ENCODE results near the gene PTPRA.
"Not testable (repeated sequence)": the region's sequence is repeated elsewhere in the genome, so short reads cannot be mapped to it uniquely, and the experiment has no call there.

Gene PTPRA

DNA sequence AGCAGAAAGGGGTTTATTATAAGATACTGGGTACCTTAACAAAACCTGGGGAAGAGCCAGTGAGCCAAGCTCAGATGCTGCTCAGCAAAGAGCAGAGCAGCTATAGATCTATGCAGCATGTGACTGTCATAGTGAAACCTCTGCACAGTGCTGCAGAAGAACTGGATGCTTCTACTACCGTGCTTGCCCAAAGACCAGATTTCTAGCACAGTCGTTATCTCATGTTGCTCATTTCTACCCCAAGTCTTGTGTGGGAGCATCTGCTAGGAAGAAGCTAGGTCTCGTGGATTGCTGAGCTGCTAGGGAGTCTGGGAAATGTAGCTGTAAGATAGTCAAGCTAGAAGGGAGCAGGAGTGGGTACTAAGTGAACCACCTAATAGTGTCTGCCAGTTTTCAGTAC is 138.5 kb downstream of the PTPRA start:
- peaks cover 58% of the 10 kb centered on the region for H3K36me3 Mint-ChIP-seq (ENCODE audit: insufficient read depth)
- DNase-seq, result no peak

GRCh38 chr20:3013771-3014170 is 140.5 kb downstream of the PTPRA start:
- H3K27ac Mint-ChIP-seq, result no peak overlapping the region
- H3K9me3 Mint-ChIP-seq, result no peaks in the 10 kb centered on the region
- H3K4me3 Mint-ChIP-seq, result no peak overlapping the region
- ATAC-seq (replicated peaks) (no peak), DNase-seq (no peak)
- no peaks in the 10 kb centered on the region for H3K4me1 Mint-ChIP-seq (ENCODE audit: low read depth in 2 of 2)
- H3K36me3 Mint-ChIP-seq (ENCODE audit: insufficient read depth), result peaks cover 46% of the 10 kb centered on the region
- H3K27me3 Mint-ChIP-seq, result no peaks in the 10 kb centered on the region

More for the DNA sequence above, 138.5 kb downstream of the PTPRA start:
- H3K4me3 Mint-ChIP-seq, result no peak overlapping the region
- no peaks in the 10 kb centered on the region for H3K9me3 Mint-ChIP-seq
- ATAC-seq (replicated peaks), result no peak
- H3K27me3 Mint-ChIP-seq, result no peaks in the 10 kb centered on the region
- peak overlapping the region in 1 of 2 donors; percentile 0 for H3K27ac Mint-ChIP-seq
- no peaks in the 10 kb centered on the region for H3K4me1 Mint-ChIP-seq (ENCODE audit: low read depth in 2 of 2)

- no peak overlapping the region for H3K4me3 Mint-ChIP-seq
- ATAC-seq (replicated peaks) (no peak), DNase-seq (no peak)
- H3K36me3 Mint-ChIP-seq (ENCODE audit: insufficient read depth), result peaks cover 42% of the 10 kb centered on the region
- H3K4me1 Mint-ChIP-seq (ENCODE audit: low read depth in 2 of 2), result no peaks in the 10 kb centered on the region
- H3K27me3 Mint-ChIP-seq, result no peaks in the 10 kb centered on the region
- no peak overlapping the region for H3K27ac Mint-ChIP-seq
- no peaks in the 10 kb centered on the region for H3K9me3 Mint-ChIP-seq
Measured at GRCh38 chr20:3014179-3014578, 140.9 kb downstream of the PTPRA start.

GRCh38 chr20:3014662-3015061 is 141.4 kb downstream of the PTPRA start:
- DNase-seq (no peak), ATAC-seq (replicated peaks) (no peak)
- peaks cover 42% of the 10 kb centered on the region for H3K36me3 Mint-ChIP-seq (ENCODE audit: insufficient read depth)
- no peaks in the 10 kb centered on the region for H3K9me3 Mint-ChIP-seq
- H3K27ac Mint-ChIP-seq, result peak overlapping the region in 1 of 2 donors; percentile 57
- H3K4me1 Mint-ChIP-seq (ENCODE audit: low read depth in 2 of 2), result no peaks in the 10 kb centered on the region
- H3K27me3 Mint-ChIP-seq, result no peaks in the 10 kb centered on the region
- H3K4me3 Mint-ChIP-seq, result no peak overlapping the region

DNA sequence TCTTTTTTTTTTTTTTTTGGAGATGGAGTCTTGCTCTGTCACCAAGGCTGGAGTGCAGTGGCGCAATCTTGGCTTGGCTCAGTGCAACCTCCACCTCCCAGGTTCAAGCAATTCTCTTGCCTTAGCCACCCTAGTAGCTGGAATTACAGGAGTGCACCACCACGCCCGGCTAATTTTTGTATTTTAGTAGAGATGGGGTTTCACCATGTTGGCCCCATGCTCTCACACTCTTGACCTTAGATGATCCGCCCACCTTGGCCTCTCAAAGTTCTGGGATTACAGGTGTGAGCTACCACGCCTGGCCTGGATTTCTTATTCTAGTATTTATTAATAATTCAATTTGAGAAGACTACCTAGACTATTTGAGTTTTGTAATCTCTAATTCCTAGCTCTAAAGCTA is 142.0 kb downstream of the PTPRA start:
- H3K9me3 Mint-ChIP-seq; DNase-seq; H3K4me3 Mint-ChIP-seq; H3K4me1 Mint-ChIP-seq (ENCODE audit: low read depth in 2 of 2); ATAC-seq (replicated peaks); H3K27me3 Mint-ChIP-seq: not testable (repeated sequence)
- Mint-ChIP-seq H3K27ac (peak overlapping the region in 1 of 2 donors; percentile 57), H3K36me3 (ENCODE audit: insufficient read depth) (peaks cover 42% of the 10 kb centered on the region)

- Mint-ChIP-seq H3K36me3 (ENCODE audit: insufficient read depth) (peaks cover 66% of the 10 kb centered on the region), H3K27ac (peak overlapping the region in 1 of 2 donors; percentile 63), H3K27me3 (no peaks in the 10 kb centered on the region), H3K4me3 (no peak overlapping the region), H3K9me3 (no peaks in the 10 kb centered on the region), H3K4me1 (ENCODE audit: low read depth in 2 of 2) (no peaks in the 10 kb centered on the region)
- no peak for ATAC-seq (replicated peaks)
- DNase-seq, result no peak
Measured at GRCh38 chr20:3021327-3021726, 148.0 kb downstream of the PTPRA start.

DNA sequence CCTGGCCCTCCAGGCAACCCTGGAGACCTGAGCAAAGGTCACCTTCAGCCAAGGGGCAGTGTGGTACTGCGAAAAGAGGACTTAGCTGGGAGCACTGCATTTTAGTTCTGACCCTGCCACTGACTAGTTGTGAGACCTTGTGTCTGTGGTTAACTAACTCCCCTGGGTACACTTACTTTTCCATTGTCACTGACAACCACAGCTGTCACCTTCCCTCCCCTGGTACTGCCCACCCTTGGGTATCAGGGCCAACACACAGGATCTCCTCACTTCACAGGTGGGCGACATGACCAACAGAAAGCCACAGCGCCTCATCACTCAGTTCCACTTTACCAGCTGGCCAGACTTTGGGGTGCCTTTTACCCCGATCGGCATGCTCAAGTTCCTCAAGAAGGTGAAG is 148.5 kb downstream of the PTPRA start:
- H3K36me3 Mint-ChIP-seq (ENCODE audit: insufficient read depth), result peaks cover 64% of the 10 kb centered on the region
- H3K27ac Mint-ChIP-seq, result peak overlapping the region in 1 of 2 donors; percentile 63
- no peak for ATAC-seq (replicated peaks)

DNA sequence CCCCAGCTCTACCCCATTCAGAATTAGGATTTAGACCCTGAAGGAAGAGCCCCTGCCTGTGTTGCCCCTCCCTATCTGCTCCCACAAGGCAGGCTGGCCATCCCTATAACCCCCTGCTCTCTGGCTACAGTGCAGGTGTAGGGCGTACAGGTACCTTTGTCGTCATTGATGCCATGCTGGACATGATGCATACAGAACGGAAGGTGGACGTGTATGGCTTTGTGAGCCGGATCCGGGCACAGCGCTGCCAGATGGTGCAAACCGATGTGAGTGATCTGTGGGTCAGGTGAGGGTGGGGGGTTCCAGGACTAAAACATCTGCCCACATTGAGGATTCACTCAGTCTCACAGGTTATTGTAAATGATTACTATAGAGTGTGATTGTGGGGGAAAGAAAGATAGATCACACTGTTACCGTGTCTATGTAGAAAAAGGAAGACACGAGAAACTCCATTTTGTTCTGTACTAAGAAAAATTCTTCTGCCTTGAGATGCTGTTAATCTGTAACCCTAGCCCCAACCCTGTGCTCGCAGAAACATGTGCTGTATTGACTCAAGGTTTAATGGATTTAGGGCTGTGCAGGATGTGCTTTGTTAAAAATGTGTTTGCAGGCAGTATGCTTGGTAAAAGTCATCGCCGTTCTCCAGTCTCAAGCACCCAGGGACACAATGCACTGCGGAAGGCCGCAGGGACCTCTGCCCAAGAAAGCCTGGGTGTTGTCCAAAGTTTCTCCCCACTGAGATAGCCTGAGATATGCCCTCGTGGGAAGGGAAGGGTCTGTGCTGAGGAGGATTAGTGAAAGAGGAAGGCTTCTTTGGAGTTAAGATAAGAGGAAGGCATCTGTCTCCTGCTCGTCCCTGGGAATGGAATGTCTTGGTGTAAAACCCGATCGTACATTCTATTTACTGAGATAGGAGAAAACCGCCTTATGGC is 149.5 kb downstream of the PTPRA start:
- Mint-ChIP-seq H3K36me3 (ENCODE audit: insufficient read depth) (peaks cover 62% of the 10 kb centered on the region), H3K27ac (peak overlapping the region in 1 of 2 donors; percentile 75)
- not testable (repeated sequence) for H3K4me1 Mint-ChIP-seq (ENCODE audit: low read depth in 2 of 2); H3K27me3 Mint-ChIP-seq; H3K4me3 Mint-ChIP-seq; DNase-seq; ATAC-seq (replicated peaks); H3K9me3 Mint-ChIP-seq

More for the DNA sequence above, 148.5 kb downstream of the PTPRA start:
- Mint-ChIP-seq H3K27me3 (no peaks in the 10 kb centered on the region), H3K4me3 (no peak overlapping the region), H3K9me3 (no peaks in the 10 kb centered on the region), H3K4me1 (ENCODE audit: low read depth in 2 of 2) (no peaks in the 10 kb centered on the region)
- no peak for DNase-seq

DNA sequence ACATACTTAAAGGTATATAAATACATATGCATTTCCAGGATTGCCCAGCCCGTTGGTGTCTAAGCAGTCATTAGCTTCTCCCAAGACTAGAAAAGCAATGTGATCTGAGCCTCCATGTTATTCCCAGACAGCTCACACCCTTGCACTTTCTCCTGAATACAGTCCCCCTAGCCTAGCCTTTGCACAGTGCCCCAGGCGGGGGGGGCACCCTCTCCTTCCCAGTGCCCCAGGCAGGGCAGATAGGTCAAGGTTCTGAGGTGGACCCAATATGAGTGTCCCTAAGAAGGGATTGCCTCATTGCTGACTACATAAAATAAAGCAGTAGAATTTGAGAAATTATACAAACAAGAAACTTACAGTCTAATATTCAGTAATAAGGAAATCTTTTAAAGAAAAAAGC is 154.7 kb downstream of the PTPRA start:
- DNase-seq (no peak), ATAC-seq (replicated peaks) (no peak)
- Mint-ChIP-seq H3K27ac (peak overlapping the region in 1 of 2 donors; percentile 3), H3K4me3 (no peak overlapping the region), H3K9me3 (no peaks in the 10 kb centered on the region), H3K4me1 (ENCODE audit: low read depth in 2 of 2) (peaks cover 0 to 1% of the 10 kb centered on the region in 2 donors), H3K36me3 (ENCODE audit: insufficient read depth) (peaks cover 29% of the 10 kb centered on the region), H3K27me3 (no peaks in the 10 kb centered on the region)

GRCh38 chr20:3031524-3032147 is 158.4 kb downstream of the PTPRA start:
- Mint-ChIP-seq H3K4me3 (no peak overlapping the region), H3K4me1 (ENCODE audit: low read depth in 2 of 2) (peaks cover 0 to 3% of the 10 kb centered on the region in 2 donors), H3K27ac (no peak overlapping the region), H3K27me3 (no peaks in the 10 kb centered on the region), H3K9me3 (no peaks in the 10 kb centered on the region), H3K36me3 (ENCODE audit: insufficient read depth) (peaks cover 21% of the 10 kb centered on the region)
- no peak for ATAC-seq (replicated peaks)
- DNase-seq, result no peak

GRCh38 chr20:3032624-3033023 is 159.3 kb downstream of the PTPRA start:
- no peak overlapping the region for H3K27ac Mint-ChIP-seq
- DNase-seq (no peak), ATAC-seq (replicated peaks) (no peak)
- H3K4me1 Mint-ChIP-seq (ENCODE audit: low read depth in 2 of 2), result peaks cover 0 to 3% of the 10 kb centered on the region in 2 donors
- H3K4me3 Mint-ChIP-seq, result no peak overlapping the region
- H3K27me3 Mint-ChIP-seq, result no peaks in the 10 kb centered on the region
- H3K36me3 Mint-ChIP-seq (ENCODE audit: insufficient read depth), result peaks cover 29% of the 10 kb centered on the region
- H3K9me3 Mint-ChIP-seq, result no peaks in the 10 kb centered on the region

DNA sequence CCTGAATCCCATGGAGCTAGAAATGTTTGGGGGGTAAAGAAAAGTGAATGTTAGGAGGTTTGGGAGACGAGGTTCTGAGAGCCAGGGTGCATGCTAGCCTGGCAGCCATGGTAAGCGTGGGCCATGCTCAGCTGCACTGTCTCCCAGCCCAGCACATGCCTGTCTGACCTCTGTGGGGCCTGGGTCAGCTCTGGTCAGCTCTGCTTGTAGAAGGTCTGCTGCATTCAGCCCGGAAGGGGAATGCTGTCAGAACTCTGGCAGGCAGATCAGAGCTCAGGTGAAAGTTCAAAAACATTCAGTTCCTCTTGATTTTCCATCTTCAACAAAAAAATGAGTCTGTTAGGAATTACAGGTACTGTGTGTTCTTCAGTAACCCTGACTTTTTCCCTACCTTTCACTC is 164.4 kb downstream of the PTPRA start:
- peaks cover 0 to 9% of the 10 kb centered on the region in 2 donors for H3K4me1 Mint-ChIP-seq (ENCODE audit: low read depth in 2 of 2)
- ATAC-seq (replicated peaks) (no peak), DNase-seq (no peak)
- H3K36me3 Mint-ChIP-seq (ENCODE audit: insufficient read depth), result peaks cover 52% of the 10 kb centered on the region
- H3K4me3 Mint-ChIP-seq, result no peak overlapping the region
- H3K9me3 Mint-ChIP-seq, result no peaks in the 10 kb centered on the region
- peak overlapping the region in 1 of 2 donors; percentile 37 for H3K27ac Mint-ChIP-seq
- H3K27me3 Mint-ChIP-seq, result no peaks in the 10 kb centered on the region

GRCh38 chr20:3038454-3038853 is 165.2 kb downstream of the PTPRA start:
- H3K4me3 Mint-ChIP-seq, result no peak overlapping the region
- ATAC-seq (replicated peaks) (no peak), DNase-seq (no peak)
- peaks cover 52% of the 10 kb centered on the region for H3K36me3 Mint-ChIP-seq (ENCODE audit: insufficient read depth)
- H3K4me1 Mint-ChIP-seq (ENCODE audit: low read depth in 2 of 2), result peaks cover 0 to 9% of the 10 kb centered on the region in 2 donors
- no peaks in the 10 kb centered on the region for H3K27me3 Mint-ChIP-seq
- H3K9me3 Mint-ChIP-seq, result no peaks in the 10 kb centered on the region
- H3K27ac Mint-ChIP-seq, result peak overlapping the region; percentile 30 to 60

DNA sequence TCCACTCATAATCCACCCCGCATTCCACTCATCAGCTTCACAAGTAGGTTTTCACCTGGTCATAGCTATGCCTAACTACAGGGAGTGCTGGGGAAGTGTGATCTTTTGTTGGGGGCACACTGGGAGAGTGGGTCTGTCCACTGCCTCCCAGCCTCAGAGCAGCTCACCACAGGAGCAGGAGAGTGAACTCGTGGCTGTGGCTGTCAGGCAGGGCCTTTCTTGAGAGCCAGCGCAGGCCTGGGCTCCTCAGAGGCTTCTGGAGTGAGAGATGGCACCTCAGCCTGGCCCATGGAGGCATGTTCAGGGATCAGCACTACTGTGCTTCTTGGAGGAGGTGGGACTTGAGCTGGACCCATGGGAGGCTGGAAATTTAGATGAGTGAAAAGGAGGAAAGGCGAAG is 166.1 kb downstream of the PTPRA start:
- ATAC-seq (replicated peaks), result no peak
- no peaks in the 10 kb centered on the region for H3K9me3 Mint-ChIP-seq
- H3K36me3 Mint-ChIP-seq (ENCODE audit: insufficient read depth), result peaks cover 54% of the 10 kb centered on the region
- H3K27ac Mint-ChIP-seq, result peak overlapping the region in 1 of 2 donors; percentile 30
- DNase-seq, result no peak
- H3K4me3 Mint-ChIP-seq, result no peak overlapping the region
- H3K4me1 Mint-ChIP-seq (ENCODE audit: low read depth in 2 of 2), result peaks cover 0 to 9% of the 10 kb centered on the region in 2 donors
- H3K27me3 Mint-ChIP-seq, result no peaks in the 10 kb centered on the region

Measured in effector memory CD8-positive, alpha-beta T cell (primary cell).